GM19468 (cell line): Measurements from ENCODE around the gene ATF7IP2.

ENCODE experiments used
- ATAC-seq: cut with Tn5 transposase; IDR thresholded peaks from one replicate; pipeline ENCODE4 v1.9.1; 2021; ENCODE audit warnings: mild to moderate bottlenecking, moderate library complexity, moderate number of reproducible peaks; ENCODE audit not compliant: unreplicated experiment; ENCODE audit errors: extremely low read depth

The ATF7IP2 gene

DNA sequence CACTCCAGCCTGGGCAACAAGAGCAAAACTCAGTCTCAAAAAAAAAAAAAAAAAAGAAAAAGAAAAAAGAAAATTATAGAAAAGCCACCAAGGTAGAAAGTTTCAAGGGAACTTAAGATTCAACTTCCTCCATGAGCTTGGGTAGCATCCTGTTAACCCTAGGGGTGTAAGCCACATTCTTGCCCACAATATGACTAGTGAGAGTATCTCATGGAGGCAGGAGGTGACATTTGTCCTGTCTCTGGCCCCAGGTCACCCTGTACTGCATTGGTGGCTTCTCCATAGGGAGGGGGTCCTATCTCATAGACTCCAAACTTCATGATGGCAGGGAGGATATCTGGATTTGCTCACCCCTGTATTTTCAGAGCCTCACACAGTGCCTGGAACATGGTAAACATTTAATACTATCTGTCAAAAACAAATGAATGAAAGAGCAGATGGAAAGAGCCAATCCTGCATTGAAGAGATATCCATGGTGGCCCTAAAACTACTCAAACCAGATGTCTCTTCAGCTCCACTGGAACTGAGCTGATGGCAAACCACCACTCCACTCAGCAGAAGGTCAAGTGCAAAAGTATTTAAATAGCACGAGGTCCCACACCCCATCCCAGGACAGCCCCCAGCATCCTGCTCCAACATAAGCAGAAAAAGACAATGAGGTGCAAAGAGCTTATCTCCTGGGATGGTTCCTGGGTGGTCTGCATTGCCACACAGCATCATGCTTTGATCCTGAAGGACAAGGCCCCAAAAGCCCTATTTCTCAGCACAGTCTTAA is 144.2 kb downstream of the ATF7IP2 start:
- no peak for ATAC-seq

DNA sequence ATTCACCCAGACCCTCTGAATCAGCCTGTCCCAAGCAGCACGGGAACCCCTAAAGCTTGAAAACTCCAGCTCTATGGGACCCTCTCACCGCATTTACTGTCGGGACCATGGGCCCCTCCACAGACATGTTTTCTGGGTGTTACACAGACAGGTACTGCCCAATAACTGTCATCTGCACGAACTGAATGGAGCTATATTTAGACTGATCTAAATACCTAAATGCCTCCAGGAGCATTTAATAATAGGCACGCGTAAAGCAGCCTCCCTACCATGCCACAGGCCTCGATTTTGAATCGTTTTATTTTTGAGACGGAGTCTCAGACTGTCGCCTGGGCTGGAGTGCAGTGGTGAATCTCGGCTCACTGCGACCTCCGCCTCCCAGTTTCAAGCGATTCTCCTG is 144.8 kb downstream of the ATF7IP2 start:
- no peak for ATAC-seq

DNA sequence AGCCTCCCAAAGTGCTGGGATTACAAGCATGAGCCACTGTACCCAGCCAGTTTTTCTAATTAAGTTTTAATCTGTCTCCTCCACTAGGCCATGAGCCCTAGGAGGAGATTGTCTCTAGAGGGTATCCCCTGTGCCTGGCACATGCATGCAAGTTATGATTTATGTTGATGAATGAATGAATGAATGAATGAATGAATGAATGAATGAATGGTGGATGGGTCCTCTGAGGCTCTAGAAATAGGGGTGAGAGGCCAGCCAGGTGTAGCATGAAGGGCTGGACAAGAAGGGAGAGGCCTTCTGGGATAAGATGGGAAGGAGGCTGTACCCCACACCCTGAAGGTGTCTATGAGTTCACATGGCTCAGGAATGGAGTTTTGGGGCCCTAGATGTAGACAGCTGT is 145.7 kb downstream of the ATF7IP2 start:
- ATAC-seq = no peak
